Thymus (tissue), 11 donors: ENCODE data around the gene LRMDA. TPM values are rescaled to one million over a fixed set of nuclear protein-coding genes. Genes with fewer than 3 reads are reported as not detected.

Source experiments
- DNase-seq, 9 donors: peaks; one replicate each; pipeline ENCODE4 v3.0.0-alpha.2; 2013; ENCODE audit warnings: low spot score in 9 of 9, low read depth in 6 of 9, missing footprints in 1 of 9
- H3K27ac ChIP-seq, 2 donors: one replicate each; pipeline ENCODE4 v1.5.1; 2013; ENCODE audit warnings: control low read depth in 1 of 2, low read depth in 1 of 2, low read length in 1 of 2, mild to moderate bottlenecking in 1 of 2, moderate library complexity in 1 of 2
- H3K27me3 ChIP-seq, 2 donors: one replicate each; pipeline ENCODE4 v1.5.1; 2013; ENCODE audit warnings: low read length in 1 of 2; ENCODE audit not compliant: control insufficient read depth in 2 of 2, insufficient read depth in 1 of 2
- H3K36me3 ChIP-seq, 2 donors: one replicate each; pipeline ENCODE4 v1.5.1; 2013; ENCODE audit warnings: low read length in 1 of 2, mild to moderate bottlenecking in 1 of 2, moderate library complexity in 1 of 2; ENCODE audit not compliant: control insufficient read depth in 2 of 2, insufficient read depth in 2 of 2
- H3K4me1 ChIP-seq, 2 donors: one replicate each; pipeline ENCODE4 v1.5.1; 2013; ENCODE audit warnings: low read length in 2 of 2; ENCODE audit not compliant: control insufficient read depth in 2 of 2, insufficient read depth in 2 of 2
- H3K4me3 ChIP-seq, 2 donors: one replicate each; pipeline ENCODE4 v1.5.1; 2013; ENCODE audit warnings: low read length in 2 of 2, control low read depth in 1 of 2, mild to moderate bottlenecking in 1 of 2
- H3K9me3 ChIP-seq, 2 donors: one replicate each; pipeline ENCODE4 v1.5.1; 2013; ENCODE audit warnings: low read length in 1 of 2, mild to moderate bottlenecking in 1 of 2; ENCODE audit not compliant: control insufficient read depth in 2 of 2, insufficient read depth in 1 of 2
- WGBS: extraction: QIAGEN DNeasy Blood & Tissue Kit; methylation state at CpG from one replicate; pipeline ENCODE4 v1.1.7; 2013; 5-methylcytosine and 5-hydroxymethylcytosine counted together
- polyA plus RNA-seq: library from polyadenylated mRNA; stranded (reverse); fragments of 200-250 nt; gene quantifications from one replicate; pipeline ENCODE4 v1.2.3, GENCODE V29; 2013
- total RNA-seq: library from RNA; stranded (reverse); fragments of 120-200 nt; gene quantifications from one replicate; pipeline ENCODE4 v1.2.4, GENCODE V29; 2013
- donor health status: healthy.

The LRMDA gene
- total and polyA plus RNA-seq, 2 donors, result 2.5 to 4.6 TPM

GRCh38 chr10:76091926-76092325 is 660.5 kb downstream of the LRMDA start:
- 93% methylated on average over 1 of the region's 1 CpG for WGBS
- Histone ChIP-seq H3K4me3 (no peak overlapping the region), H3K27ac (no peak overlapping the region), H3K27me3 (no peaks in the 10 kb centered on the region), H3K4me1 (no peaks in the 10 kb centered on the region), H3K36me3 (no peaks in the 10 kb centered on the region), H3K9me3 (no peaks in the 10 kb centered on the region)
- no peak for DNase-seq

DNA sequence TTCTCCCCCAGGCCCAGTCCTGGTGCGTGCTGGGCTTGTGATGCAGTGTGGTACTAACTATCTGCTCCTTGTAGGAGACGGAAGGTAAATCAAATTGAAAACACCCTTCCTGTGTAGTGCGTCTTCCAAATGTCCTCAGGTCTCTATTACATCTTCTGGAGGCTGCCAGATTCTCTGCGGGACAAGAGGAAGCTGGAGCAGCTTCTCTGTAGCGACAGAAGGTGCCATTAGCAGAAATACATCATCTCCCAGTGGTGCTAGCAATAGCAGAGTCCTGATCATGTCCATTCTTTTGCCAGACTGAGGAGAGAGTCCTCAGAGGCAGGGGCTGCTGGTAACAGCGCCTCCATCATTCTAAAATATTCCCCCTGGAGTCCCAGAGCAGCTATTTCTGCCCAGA is 675.2 kb downstream of the LRMDA start:
- Histone ChIP-seq H3K27me3 (no peaks in the 10 kb centered on the region), H3K36me3 (no peaks in the 10 kb centered on the region), H3K9me3 (no peaks in the 10 kb centered on the region), H3K27ac (no peak overlapping the region), H3K4me3 (no peak overlapping the region), H3K4me1 (no peaks in the 10 kb centered on the region)
- WGBS, result 94% methylated on average over 6 of the region's 6 CpGs
- no peak for DNase-seq

GRCh38 chr10:76108563-76109359 is 677.3 kb downstream of the LRMDA start:
- no peaks in the 10 kb centered on the region for H3K36me3 ChIP-seq
- no peaks in the 10 kb centered on the region for H3K4me1 ChIP-seq
- H3K27ac ChIP-seq, result no peak overlapping the region
- peaks cover 0 to 6% of the 10 kb centered on the region in 2 donors for H3K27me3 ChIP-seq
- H3K4me3 ChIP-seq, result no peak overlapping the region
- 93% methylated on average over 4 of the region's 4 CpGs for WGBS
- no peak for DNase-seq
- no peaks in the 10 kb centered on the region for H3K9me3 ChIP-seq

DNA sequence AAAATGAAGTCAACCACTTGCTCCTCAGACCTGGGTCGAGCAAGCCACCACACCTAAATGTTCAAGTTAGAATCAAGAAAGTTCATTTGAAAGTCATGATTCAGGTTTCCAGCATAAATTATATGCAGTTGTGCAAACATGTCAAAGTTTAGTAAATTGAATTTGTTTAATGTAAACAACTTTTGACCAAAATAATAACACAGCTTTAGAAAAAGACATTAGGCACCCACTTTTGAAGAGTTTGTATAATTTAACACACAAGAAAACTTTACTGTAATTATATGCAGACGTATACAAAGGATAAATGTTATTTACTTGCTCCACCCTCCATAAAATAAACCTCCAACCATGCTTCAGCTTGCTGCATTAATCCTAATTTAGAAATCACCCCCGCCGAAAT is 680.0 kb downstream of the LRMDA start:
- Histone ChIP-seq H3K4me1 (no peaks in the 10 kb centered on the region), H3K4me3 (no peak overlapping the region), H3K9me3 (no peaks in the 10 kb centered on the region), H3K27ac (no peak overlapping the region), H3K36me3 (no peaks in the 10 kb centered on the region), H3K27me3 (peaks cover 0 to 6% of the 10 kb centered on the region in 2 donors)
- WGBS, result 83% methylated on average over 4 of the region's 4 CpGs
- DNase-seq, result no peak

GRCh38 chr10:76111986-76112825 is 680.8 kb downstream of the LRMDA start:
- H3K27me3 ChIP-seq, result peaks cover 0 to 6% of the 10 kb centered on the region in 2 donors
- WGBS, result 83% methylated on average over 33 of the region's 33 CpGs
- H3K36me3 ChIP-seq, result no peaks in the 10 kb centered on the region
- H3K4me3 ChIP-seq, result no peak overlapping the region
- DNase-seq, result no peak
- no peak overlapping the region for H3K27ac ChIP-seq
- H3K9me3 ChIP-seq, result no peaks in the 10 kb centered on the region
- H3K4me1 ChIP-seq, result no peaks in the 10 kb centered on the region

GRCh38 chr10:76112826-76113150 is 681.4 kb downstream of the LRMDA start:
- no peak for DNase-seq
- Histone ChIP-seq H3K36me3 (no peaks in the 10 kb centered on the region), H3K4me3 (no peak overlapping the region), H3K27ac (no peak overlapping the region), H3K4me1 (no peaks in the 10 kb centered on the region), H3K27me3 (peaks cover 0 to 6% of the 10 kb centered on the region in 2 donors), H3K9me3 (no peaks in the 10 kb centered on the region)
- 93% methylated on average over 2 of the region's 2 CpGs for WGBS

DNA sequence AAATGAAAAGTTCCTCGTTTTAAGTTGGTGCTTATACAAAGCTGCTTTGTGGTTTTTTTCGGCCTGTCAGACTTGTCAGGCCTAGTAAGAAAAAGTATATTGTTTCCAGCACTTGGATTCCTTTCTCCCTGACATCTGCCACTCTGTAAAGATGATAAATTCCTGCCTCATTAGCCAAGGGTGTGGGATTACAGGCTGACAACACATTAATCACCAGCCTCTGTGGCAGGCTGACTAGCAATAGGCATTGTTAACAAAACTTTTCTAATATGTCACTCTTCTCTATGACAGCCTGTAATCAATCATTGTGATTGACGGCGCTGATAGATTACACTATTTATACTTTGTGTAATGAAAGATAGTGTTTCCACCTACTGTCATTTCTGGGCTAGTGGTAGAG is 682.5 kb downstream of the LRMDA start:
- 54% methylated on average over 4 of the region's 4 CpGs for WGBS
- Histone ChIP-seq H3K27me3 (peaks cover 0 to 6% of the 10 kb centered on the region in 2 donors), H3K9me3 (no peaks in the 10 kb centered on the region), H3K4me3 (no peak overlapping the region), H3K36me3 (no peaks in the 10 kb centered on the region), H3K27ac (no peak overlapping the region), H3K4me1 (no peaks in the 10 kb centered on the region)
- no peak for DNase-seq

- Histone ChIP-seq H3K4me3 (no peak overlapping the region), H3K36me3 (no peaks in the 10 kb centered on the region), H3K9me3 (no peaks in the 10 kb centered on the region), H3K27me3 (peaks cover 0 to 6% of the 10 kb centered on the region in 2 donors), H3K27ac (no peak overlapping the region), H3K4me1 (no peaks in the 10 kb centered on the region)
- WGBS, result 69% methylated on average over 9 of the region's 9 CpGs
- DNase-seq, result no peak
These were observed 683.2 kb downstream of the LRMDA start for GRCh38 chr10:76114581-76115001.

DNA sequence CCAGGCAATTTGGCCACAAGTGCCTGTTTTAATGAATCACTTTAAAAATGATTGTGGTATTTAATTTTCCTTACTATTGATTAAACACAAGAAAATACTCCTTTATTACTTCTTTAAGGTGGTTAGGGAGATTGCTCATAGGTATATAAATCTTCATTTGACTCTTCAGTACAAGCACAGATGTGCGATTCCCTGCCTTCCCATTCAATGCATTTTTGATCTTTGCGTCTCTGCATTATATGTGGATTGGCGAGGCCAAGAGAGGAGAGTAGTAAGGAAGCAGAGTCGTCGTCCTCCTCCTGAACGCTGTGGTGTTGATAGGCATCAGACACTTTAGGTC is 683.7 kb downstream of the LRMDA start:
- Histone ChIP-seq H3K9me3 (no peaks in the 10 kb centered on the region), H3K4me3 (no peak overlapping the region), H3K4me1 (no peaks in the 10 kb centered on the region), H3K36me3 (no peaks in the 10 kb centered on the region), H3K27me3 (peaks cover 0 to 6% of the 10 kb centered on the region in 2 donors), H3K27ac (no peak overlapping the region)
- DNase-seq, result no peak
- 79% methylated on average over 6 of the region's 6 CpGs for WGBS
